ENCODE results near the gene TEX14.
A peak's percentile ranks its signal among the peaks of the same experiment; 100 is the strongest.
"Not testable (repeated sequence)": the region's sequence is repeated elsewhere in the genome, so short reads cannot be mapped to it uniquely, and the experiment has no call there.

Gene TEX14

DNA sequence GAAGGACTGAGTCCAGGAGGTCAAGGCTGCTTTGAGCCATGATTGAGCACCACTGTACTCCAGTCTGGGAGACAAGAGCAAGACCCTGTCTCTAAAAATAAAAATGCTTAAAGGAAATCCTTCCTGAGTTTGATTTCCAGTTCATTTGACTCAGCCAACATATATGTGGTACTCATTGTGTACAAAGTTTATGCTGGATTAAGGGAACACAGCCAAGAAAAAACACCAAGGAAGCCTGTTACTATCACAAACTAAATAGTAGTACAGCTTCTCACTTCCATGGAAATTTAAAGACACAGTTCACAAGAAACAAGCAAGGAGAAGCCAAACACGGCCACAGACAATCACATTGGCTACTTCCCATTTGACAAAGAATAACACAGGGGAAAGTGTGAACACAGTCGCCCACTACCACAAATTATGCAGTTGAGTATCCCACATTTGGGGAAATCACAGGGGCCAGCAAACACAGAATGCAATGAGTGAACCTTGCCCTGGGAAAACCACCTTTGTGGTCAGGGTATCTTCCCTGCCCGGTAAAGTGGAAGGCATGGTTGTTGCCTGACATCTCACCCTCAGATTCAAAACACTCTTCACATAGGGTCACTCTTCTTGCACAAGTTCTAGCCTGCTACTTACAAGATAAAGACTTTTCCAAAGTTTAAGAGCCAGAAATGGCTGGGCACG, 14.5 kb downstream of the TEX14 start:
- Mint-ChIP-seq H3K4me3 (no peak overlapping the region), H3K36me3 (no peaks in the 10 kb centered on the region)

DNA sequence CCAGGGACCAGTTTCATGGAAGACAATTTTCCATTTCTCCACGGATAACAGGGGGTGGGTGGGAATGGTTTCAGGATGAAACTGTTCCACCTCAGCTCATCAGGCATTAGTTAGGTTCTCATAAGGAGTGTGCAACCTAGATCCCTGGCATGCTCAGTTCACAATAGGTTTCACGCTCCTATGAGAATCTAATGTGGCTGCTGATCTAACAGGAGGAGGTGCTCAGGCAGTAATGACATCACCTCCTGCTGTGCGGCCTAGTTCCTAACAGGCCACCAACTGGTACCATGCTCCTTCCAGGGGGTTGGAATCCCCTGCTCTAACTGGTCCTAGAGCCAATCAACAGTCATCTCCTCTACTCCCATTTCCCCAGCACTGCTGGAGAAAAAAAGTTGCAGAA, 19.9 kb downstream of the TEX14 start:
- Mint-ChIP-seq H3K4me3 (no peak overlapping the region), H3K9me3 (ENCODE audit: low read depth) (no peaks in the 10 kb centered on the region), H3K4me1 (ENCODE audit: low read depth) (peaks cover 1% of the 10 kb centered on the region), H3K36me3 (no peaks in the 10 kb centered on the region), H3K27me3 (peaks cover 2% of the 10 kb centered on the region), H3K27ac (no peak overlapping the region)

More for the DNA sequence above, 14.5 kb downstream of the TEX14 start:
- Mint-ChIP-seq H3K4me1 (ENCODE audit: low read depth) (no peaks in the 10 kb centered on the region), H3K27ac (no peak overlapping the region), H3K9me3 (ENCODE audit: low read depth) (no peaks in the 10 kb centered on the region), H3K27me3 (peaks cover 3% of the 10 kb centered on the region)

DNA sequence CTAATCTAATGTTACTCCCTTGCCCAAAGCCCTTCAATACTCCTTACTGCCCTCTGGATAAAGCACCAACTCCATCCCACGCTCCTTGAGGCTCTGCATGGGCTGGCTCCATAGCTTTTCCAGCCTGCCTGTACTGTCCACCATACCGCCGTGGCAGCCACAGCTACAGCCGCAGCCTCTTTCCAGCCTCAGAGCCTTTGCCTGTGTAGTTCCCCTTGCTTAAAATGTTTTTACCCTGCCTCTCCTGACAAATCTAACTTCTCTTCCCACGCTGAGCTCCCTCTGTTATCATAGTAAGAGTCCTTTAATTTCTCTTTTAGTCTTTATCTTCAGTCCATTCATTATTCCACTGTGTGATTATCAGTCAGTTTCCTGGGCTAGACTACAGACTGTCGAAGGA, 22.0 kb downstream of the TEX14 start:
- peaks cover 7% of the 10 kb centered on the region for H3K4me1 Mint-ChIP-seq (ENCODE audit: low read depth)
- peaks cover 2% of the 10 kb centered on the region for H3K27me3 Mint-ChIP-seq
- no peaks in the 10 kb centered on the region for H3K9me3 Mint-ChIP-seq (ENCODE audit: low read depth)
- H3K27ac Mint-ChIP-seq: no peak overlapping the region
- H3K36me3 Mint-ChIP-seq: no peaks in the 10 kb centered on the region
- no peak overlapping the region for H3K4me3 Mint-ChIP-seq

DNA sequence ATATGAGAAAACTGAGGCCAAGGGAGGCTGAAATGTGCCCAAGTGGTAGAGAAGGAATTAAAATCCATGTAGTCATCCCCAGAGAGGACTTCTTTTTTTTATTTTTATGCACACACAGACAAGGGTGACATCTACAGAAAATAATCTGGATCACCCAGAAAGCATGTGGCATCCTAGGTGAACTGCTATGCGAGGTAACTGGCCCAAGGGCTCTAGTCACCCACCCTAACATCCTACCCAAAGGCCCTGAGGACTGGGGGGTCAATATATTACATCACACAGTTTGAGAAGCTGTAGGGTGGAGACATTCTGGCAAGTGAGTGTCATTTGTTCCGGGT, 23.3 kb downstream of the TEX14 start:
- Mint-ChIP-seq H3K27me3 (peaks cover 2% of the 10 kb centered on the region), H3K9me3 (ENCODE audit: low read depth) (no peaks in the 10 kb centered on the region), H3K27ac (no peak overlapping the region), H3K4me3 (no peak overlapping the region), H3K36me3 (no peaks in the 10 kb centered on the region), H3K4me1 (ENCODE audit: low read depth) (peaks cover 7% of the 10 kb centered on the region)

DNA sequence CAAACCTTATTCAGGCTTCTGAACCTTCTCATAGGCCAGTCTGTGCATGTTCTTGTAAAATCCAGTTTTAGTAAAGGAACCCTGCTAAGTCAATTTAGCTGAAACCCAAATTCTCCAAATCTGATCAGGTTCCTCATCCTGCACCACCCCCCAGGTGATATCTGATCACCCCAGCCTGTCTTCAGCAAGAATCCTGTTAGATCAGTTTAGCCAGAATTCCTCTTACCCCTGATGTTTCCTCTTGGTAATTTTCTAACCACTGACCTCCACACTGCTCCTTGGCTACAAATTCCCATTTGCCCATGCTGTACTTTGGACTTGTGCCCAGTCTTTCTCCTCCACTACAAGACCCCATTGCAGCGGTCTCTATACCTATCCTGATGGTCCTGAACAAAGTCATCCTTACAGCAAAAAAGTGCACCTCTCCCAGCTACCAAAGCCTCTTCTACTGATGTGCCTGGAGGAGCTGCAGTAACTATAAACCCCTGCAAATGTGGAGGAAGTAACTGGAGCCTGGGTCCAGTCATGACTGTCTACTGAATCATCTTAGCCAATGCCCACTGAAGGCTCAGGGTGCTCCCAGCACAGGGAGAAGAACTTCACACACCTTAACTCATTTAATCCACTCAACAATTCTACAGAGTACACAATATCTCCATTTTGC, 23.8 kb downstream of the TEX14 start:
- Mint-ChIP-seq H3K27ac (no peak overlapping the region), H3K27me3 (peaks cover 2% of the 10 kb centered on the region)

DNA sequence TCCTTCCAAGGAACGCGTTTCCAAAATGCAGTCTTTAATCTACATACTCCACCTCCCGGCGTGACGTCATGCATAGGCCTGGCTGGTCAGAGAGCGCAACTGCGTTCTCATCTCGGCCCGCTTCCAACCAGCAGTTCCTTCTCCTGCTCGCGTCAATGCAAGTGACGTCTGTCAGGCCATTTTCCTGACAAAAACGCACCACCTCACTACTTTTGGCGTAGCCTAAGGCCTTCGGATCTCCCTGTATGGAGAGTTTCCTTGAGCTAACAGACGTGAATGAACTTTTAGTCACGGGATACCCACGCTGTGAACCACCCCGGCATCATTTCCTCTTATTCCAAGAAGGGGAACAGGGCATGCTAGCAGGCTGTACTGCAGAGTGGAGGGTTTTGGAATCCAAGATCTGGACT, 25.0 kb downstream of the TEX14 start:
- Mint-ChIP-seq H3K27me3 (peaks cover 2% of the 10 kb centered on the region), H3K9me3 (ENCODE audit: low read depth) (no peaks in the 10 kb centered on the region), H3K4me1 (ENCODE audit: low read depth) (peaks cover 7% of the 10 kb centered on the region), H3K36me3 (no peaks in the 10 kb centered on the region), H3K27ac (no peak overlapping the region), H3K4me3 (peak overlapping the region; percentile 58)

More for the DNA sequence above, 23.8 kb downstream of the TEX14 start:
- Mint-ChIP-seq H3K36me3 (no peaks in the 10 kb centered on the region), H3K9me3 (ENCODE audit: low read depth) (no peaks in the 10 kb centered on the region), H3K4me3 (no peak overlapping the region), H3K4me1 (ENCODE audit: low read depth) (peaks cover 7% of the 10 kb centered on the region)

DNA sequence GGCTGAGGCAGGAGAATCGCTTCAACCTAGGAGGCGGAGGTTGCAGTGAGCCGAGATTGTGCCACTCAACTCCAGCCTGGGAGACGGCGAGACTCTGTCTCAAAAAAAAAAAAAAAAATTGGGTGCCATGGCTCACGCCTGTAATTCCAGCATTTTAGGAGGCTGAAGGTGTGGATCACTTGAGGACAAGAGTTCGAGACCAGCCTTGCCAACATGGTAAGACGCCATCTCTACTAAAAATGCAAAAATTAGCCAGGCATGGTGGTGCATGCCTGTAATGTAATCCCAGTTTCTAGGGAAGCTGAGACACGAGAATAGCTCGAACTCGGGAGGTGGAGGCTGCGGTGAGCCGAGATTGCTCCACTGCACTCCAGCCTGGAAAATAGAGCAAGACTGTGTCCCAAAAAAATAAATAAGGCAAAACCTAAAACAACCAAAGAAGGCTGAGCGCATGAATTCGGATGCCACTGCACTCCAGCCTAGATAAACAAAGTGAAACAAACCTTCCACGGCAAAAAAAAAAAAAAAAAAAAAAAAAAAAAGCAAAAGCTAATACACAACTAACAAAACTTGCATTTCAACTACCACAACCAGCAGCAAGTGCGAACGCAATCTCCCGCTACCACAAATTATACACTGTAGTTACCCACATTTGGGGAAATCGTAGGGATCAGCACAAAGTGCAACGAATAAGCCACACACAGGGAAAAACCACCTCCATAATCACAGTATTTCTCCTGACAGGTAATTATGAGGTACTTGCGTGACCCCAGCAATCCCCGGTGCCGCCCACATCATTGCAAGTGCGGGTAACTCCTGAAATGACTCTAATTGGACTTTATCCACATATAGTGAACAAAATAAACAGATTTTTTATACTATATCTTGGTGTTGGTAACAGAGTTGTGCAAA, 25.6 kb downstream of the TEX14 start:
- Mint-ChIP-seq H3K9me3 (ENCODE audit: low read depth) (no peaks in the 10 kb centered on the region), H3K4me3 (peak overlapping the region; percentile 58), H3K4me1 (ENCODE audit: low read depth) (peaks cover 7% of the 10 kb centered on the region), H3K36me3 (no peaks in the 10 kb centered on the region), H3K27me3 (peaks cover 2% of the 10 kb centered on the region), H3K27ac (peak overlapping the region; percentile 48)

DNA sequence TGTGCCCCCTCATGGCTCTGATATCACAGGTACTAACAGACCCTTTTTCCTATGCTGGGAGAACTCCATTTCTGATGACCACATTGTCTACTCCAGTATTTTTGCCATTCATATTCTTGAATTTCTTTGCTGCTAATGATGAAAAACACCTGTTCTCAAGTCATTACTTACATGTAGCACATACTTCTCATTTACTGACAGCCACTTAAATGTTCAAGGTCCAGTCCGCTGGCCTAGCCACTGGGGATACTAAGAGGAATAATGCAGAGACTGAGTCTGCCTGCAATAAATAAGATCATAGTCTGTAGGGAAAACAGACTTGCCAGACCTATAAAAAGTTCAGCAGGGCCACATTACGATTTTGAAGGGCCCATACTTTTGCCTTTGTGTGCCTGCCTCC, 27.5 kb downstream of the TEX14 start:
- no peak overlapping the region for H3K27ac Mint-ChIP-seq
- no peak overlapping the region for H3K4me3 Mint-ChIP-seq
- H3K27me3 Mint-ChIP-seq: peaks cover 2% of the 10 kb centered on the region
- no peaks in the 10 kb centered on the region for H3K36me3 Mint-ChIP-seq
- peaks cover 5% of the 10 kb centered on the region for H3K9me3 Mint-ChIP-seq (ENCODE audit: low read depth)
- H3K4me1 Mint-ChIP-seq (ENCODE audit: low read depth): peaks cover 9% of the 10 kb centered on the region

DNA sequence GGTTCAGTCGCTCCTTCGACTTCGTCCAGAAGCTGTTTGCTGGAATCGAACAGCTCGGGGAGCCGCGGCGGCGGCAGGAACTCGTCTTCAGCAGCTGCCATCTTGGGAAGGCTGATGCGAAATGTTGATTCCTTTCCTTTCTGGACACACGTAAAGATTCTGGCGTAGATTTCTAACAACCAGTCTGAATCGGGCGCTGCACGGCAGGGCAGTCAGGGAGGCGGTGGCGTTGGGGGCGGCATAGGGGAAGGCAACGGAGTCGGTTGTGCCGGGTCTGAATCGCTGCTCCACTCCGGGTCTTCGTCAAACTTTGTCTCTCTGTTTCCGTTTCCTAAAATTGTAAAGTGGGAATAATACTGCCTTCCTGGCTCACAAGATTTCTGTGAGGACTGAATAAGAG, 30.3 kb downstream of the TEX14 start:
- H3K4me1 Mint-ChIP-seq (ENCODE audit: low read depth): peaks cover 16% of the 10 kb centered on the region
- no peak overlapping the region for H3K4me3 Mint-ChIP-seq
- no peak overlapping the region for H3K27ac Mint-ChIP-seq
- H3K9me3 Mint-ChIP-seq (ENCODE audit: low read depth): peaks cover 5% of the 10 kb centered on the region
- H3K36me3 Mint-ChIP-seq: no peaks in the 10 kb centered on the region
- H3K27me3 Mint-ChIP-seq: peaks cover 1% of the 10 kb centered on the region

DNA sequence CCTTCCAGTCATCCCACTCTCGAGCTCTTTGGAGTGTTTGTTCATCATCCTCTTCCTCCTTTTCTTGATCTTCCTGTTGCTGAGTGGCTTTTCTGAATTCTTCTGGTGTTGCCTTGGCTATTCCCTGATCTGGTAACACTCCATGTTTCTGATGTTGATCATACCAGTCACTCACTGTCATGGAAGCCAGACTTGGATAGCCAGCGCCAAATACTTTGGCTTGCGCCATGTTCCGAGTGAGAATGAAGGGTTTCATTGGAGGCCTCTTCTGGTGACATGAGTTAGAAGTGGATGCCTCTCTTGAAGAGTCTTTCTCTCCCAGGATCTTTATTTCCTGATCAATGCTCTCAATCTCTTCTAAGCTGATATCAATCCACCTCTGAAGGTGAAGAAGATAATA, 31.2 kb downstream of the TEX14 start:
- H3K36me3 Mint-ChIP-seq: no peaks in the 10 kb centered on the region
- peaks cover 5% of the 10 kb centered on the region for H3K9me3 Mint-ChIP-seq (ENCODE audit: low read depth)
- peaks cover 15% of the 10 kb centered on the region for H3K4me1 Mint-ChIP-seq (ENCODE audit: low read depth)
- no peaks in the 10 kb centered on the region for H3K27me3 Mint-ChIP-seq
- peak overlapping the region; percentile 40 for H3K4me3 Mint-ChIP-seq
- no peak overlapping the region for H3K27ac Mint-ChIP-seq

DNA sequence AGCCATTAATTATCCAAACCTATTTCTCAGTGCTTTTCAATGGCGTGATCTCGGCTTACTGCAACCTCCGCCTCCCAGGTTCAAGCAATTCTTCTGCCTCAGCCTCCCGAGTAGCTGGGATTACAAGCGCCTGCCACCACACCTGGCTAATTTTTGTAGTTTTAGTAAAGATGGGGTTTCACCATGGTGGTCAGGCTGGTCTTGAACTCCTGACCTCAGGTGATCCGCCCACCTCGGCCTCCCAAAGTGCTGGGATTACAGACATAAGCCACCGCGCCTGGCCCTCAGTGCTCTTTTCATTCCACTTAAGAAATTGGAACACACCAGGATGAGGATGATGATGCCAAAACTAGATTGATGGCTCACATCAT, 32.1 kb downstream of the TEX14 start:
- peak overlapping the region; percentile 100 for H3K27ac Mint-ChIP-seq
- H3K4me3 Mint-ChIP-seq: peak overlapping the region; percentile 87
- H3K9me3 Mint-ChIP-seq (ENCODE audit: low read depth); H3K27me3 Mint-ChIP-seq; H3K36me3 Mint-ChIP-seq: not testable (repeated sequence)
- H3K4me1 Mint-ChIP-seq (ENCODE audit: low read depth): peaks cover 15% of the 10 kb centered on the region

DNA sequence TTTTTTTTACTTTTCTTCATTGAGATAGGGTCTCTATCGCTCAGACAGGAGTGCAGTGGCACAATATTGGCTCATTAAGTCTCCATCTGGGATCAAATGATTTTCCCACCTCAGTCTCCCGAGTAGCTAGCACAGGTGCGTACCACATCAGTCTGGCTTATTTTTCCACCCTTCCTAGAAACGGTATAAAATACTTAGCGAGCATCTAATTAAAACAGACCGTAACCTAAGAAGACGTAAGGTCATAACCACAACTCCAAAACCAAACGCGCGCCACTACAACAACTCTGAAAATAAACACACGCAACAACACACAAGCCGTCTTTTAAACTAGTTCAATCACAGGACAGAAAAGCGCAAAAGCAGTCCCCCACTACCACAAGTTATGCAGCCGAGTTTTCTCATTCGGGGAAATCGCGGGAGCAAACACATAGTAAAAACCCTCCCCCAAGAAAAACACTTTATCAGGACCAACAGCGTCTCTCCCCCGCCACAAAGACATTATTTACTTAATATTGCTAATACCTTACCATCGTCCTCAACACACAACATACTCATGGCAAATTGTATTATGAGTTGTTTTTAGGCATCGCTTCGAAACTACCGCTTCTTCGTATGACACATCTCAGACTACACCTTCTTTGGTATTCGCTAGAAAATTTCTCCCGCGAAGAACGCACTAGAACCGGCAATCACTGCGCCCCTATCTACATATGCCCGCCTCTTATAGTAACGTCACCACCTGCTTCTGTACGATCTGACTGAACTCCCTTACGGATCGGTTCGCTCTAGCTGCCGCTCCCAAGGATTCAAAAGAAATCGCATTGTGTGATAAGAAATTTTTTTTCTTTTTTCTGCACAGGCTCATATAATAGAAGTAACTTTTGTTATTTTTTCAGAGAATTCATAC, 32.8 kb downstream of the TEX14 start:
- H3K36me3 Mint-ChIP-seq: no peaks in the 10 kb centered on the region
- H3K27me3 Mint-ChIP-seq: no peaks in the 10 kb centered on the region
- H3K4me3 Mint-ChIP-seq: peak overlapping the region; percentile 87
- peak overlapping the region; percentile 100 for H3K27ac Mint-ChIP-seq
- H3K9me3 Mint-ChIP-seq (ENCODE audit: low read depth): peaks cover 5% of the 10 kb centered on the region
- peaks cover 15% of the 10 kb centered on the region for H3K4me1 Mint-ChIP-seq (ENCODE audit: low read depth)

DNA sequence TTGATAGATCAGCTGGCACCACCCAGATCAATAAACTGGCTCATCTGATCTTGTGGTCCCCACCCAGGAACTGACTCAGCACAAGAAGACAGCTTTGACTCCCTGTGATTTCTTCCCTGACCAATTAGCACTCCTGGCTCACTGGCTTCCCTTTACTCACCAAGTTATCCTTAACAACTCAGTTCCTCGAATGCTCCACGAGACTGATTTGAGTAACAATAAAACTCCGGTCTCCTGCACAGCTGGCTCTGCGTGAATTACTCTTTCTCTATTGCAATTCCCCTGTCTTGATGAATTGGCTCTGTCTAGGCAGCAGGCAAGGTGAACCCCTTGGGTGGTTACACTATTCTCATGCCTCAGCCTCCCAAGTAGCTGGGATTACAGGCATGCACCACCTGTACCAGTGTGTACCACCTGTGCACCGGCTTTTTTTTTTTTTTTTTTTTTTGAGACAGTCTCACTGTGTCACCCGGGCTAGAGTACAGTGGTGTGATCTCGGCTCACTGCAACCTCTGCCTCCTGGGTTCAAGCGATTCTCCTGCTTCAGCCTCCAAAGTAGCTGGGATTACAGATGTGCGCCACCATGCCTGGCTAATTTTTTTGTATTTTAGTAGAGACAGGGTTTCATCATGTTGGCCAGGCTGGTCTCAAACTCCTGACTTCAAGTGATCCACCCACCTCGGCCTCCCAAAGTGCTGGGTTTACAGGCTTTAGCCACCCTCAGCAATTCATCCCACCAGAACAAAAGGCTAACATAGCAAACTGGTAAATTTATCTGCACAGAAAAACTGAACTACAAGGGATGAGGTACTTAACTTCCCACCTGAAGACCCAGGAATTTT, 33.7 kb downstream of the TEX14 start:
- Mint-ChIP-seq H3K27ac (peak overlapping the region; percentile 100), H3K4me1 (ENCODE audit: low read depth) (peaks cover 15% of the 10 kb centered on the region), H3K4me3 (peak overlapping the region; percentile 87)
- not testable (repeated sequence) for H3K36me3 Mint-ChIP-seq; H3K27me3 Mint-ChIP-seq; H3K9me3 Mint-ChIP-seq (ENCODE audit: low read depth)

DNA sequence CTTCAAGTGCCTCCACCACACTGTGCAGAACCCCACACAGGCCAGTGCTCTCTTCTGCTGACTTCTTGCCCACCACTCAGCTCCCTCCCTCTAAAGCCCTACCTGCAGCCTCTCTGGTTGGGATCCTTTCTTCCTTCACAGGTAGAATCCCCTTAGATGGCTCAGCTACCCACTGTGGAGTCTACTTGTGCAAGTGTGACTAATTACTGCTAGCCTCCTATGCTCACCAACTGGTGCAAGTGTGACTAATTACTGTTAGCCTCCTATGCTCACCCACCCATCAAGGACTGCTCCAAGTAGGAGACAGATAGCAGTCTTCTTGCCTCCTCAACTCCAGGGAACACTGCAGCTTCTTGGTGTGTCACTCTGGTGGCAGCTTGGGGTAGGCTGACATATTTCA, 43.6 kb downstream of the TEX14 start:
- Mint-ChIP-seq H3K4me1 (ENCODE audit: low read depth) (no peaks in the 10 kb centered on the region), H3K36me3 (no peaks in the 10 kb centered on the region), H3K27ac (no peak overlapping the region), H3K27me3 (no peaks in the 10 kb centered on the region), H3K9me3 (ENCODE audit: low read depth) (no peaks in the 10 kb centered on the region), H3K4me3 (no peak overlapping the region)

Measured in activated naive CD8-positive, alpha-beta T cell (primary cell).